ENCODE data around the gene RGS13. TPM values are rescaled to one million over a fixed set of nuclear protein-coding genes. Genes with fewer than 3 reads are reported as not detected.

The RGS13 gene
- total RNA-seq, 1 donor from 2014 or later: not detected

- no peak overlapping the region for H3K4me3 ChIP-seq (ENCODE audit: low read depth, low read length)
- DNase-seq (ENCODE audit: low read depth): no peak
- TF ChIP-seq, protein P1, sequence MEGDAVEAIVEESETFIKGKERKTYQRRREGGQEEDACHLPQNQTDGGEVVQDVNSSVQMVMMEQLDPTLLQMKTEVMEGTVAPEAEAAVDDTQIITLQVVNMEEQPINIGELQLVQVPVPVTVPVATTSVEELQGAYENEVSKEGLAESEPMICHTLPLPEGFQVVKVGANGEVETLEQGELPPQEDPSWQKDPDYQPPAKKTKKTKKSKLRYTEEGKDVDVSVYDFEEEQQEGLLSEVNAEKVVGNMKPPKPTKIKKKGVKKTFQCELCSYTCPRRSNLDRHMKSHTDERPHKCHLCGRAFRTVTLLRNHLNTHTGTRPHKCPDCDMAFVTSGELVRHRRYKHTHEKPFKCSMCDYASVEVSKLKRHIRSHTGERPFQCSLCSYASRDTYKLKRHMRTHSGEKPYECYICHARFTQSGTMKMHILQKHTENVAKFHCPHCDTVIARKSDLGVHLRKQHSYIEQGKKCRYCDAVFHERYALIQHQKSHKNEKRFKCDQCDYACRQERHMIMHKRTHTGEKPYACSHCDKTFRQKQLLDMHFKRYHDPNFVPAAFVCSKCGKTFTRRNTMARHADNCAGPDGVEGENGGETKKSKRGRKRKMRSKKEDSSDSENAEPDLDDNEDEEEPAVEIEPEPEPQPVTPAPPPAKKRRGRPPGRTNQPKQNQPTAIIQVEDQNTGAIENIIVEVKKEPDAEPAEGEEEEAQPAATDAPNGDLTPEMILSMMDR (conservative IDR thresholded peaks at IDR 0.05; ENCODE audit: low read depth, low read length): no peak
These were observed 62.8 kb downstream of the RGS13 start for GRCh38 chr1:192698731-192699130.

DNA sequence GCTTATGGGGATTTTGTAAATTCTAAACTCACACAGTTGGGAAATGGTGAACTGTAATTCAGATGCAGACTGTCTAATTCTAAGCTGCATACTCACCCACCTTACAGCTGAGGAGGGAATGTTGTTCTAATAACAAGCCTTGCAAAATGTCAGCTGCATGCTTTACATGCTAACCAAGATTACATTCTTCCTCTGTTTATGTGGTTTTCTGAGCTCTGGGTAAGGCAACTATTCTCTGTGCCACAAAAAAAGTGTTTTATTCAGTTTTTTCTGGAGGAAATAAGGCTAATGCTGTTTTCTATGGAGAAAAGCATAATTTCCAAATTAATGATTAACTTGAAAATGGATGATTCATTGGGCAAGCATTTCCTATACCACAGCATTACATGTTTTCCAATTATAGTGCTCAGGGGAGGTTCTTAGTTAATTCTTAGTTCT is 64.9 kb downstream of the RGS13 start:
- TF ChIP-seq, protein P1 (conservative IDR thresholded peaks at IDR 0.05; ENCODE audit: low read depth, low read length): no peak
- no peak overlapping the region for H3K4me3 ChIP-seq (ENCODE audit: low read depth, low read length)
- DNase-seq (ENCODE audit: low read depth): peak; percentile 59

GRCh38 chr1:192702212-192702902 is 66.4 kb downstream of the RGS13 start:
- no peak for DNase-seq (ENCODE audit: low read depth)
- H3K4me3 ChIP-seq (ENCODE audit: low read depth, low read length): no peak overlapping the region
- TF ChIP-seq, protein P1 (conservative IDR thresholded peaks at IDR 0.05; ENCODE audit: low read depth, low read length): no peak

- no peak overlapping the region for H3K4me3 ChIP-seq (ENCODE audit: low read depth, low read length)
- TF ChIP-seq, protein P1 (conservative IDR thresholded peaks at IDR 0.05; ENCODE audit: low read depth, low read length): no peak
- no peak for DNase-seq (ENCODE audit: low read depth)
These were observed 67.6 kb downstream of the RGS13 start for GRCh38 chr1:192703283-192704206.

DNA sequence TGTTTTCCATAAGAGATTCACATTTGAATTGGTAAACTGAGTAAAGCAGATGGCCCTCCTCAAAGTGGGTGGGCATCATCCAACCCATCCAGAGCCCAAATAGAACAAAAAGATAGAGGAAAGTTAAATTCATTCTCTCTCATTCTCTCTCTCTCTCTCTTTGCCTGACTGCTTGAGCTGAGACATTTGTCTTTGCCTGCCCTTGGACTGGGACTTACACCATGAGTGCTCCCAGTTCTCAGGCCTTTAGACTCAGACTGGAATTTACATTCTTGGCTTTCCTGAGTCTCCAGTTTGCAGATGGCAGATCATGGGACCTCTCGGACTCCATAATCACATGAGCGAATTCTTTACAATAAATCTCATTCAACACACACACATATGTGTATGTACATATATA is 69.6 kb downstream of the RGS13 start:
- TF ChIP-seq, protein P1 (conservative IDR thresholded peaks at IDR 0.05; ENCODE audit: low read depth, low read length): no peak
- DNase-seq (ENCODE audit: low read depth): no peak
- H3K4me3 ChIP-seq (ENCODE audit: low read depth, low read length): no peak overlapping the region

- no peak overlapping the region for H3K4me3 ChIP-seq (ENCODE audit: low read depth, low read length)
- no peak for DNase-seq (ENCODE audit: low read depth)
- TF ChIP-seq, protein P1 (conservative IDR thresholded peaks at IDR 0.05; ENCODE audit: low read depth, low read length): no peak
These were observed 71.0 kb downstream of the RGS13 start for GRCh38 chr1:192706936-192707335.

All from epithelial cell of proximal tubule (primary cell).